ENCODE data around the gene NUMB. TPM values are rescaled to one million over a fixed set of nuclear protein-coding genes. Genes with fewer than 3 reads are reported as not detected.

The NUMB gene
- total and polyA plus RNA-seq, 2 donors (not counting 3 experiments of a cell fraction or from before 2014, with no cell fraction given), result 128 to 164 TPM

- ChIA-PET CTCF (interaction anchor here (1.3 to 11.6 kb wide), 2 partner anchors 12 to 165 kb away, joined by 5 to 123 read pairs; no protein-coding TSS in a partner anchor), POLR2A (no interaction called here)
- no peaks in the 10 kb centered on the region for H3K9me3 ChIP-seq (replicated peaks; ENCODE audit: control insufficient read depth, insufficient read depth, low read length)
- TF ChIP-seq FOS (IDR thresholded peaks at IDR 0.05; ENCODE audit: borderline replicate concordance, insufficient read depth, low read length) (no peak), MYC (IDR thresholded peaks at IDR 0.05; ENCODE audit: low read depth, low read length) (no peak), CTCF (IDR thresholded peaks at IDR 0.05; ENCODE audit: extremely low read depth in 1 of 2, insufficient read depth in 1 of 2, low read depth in 1 of 2, low read length in 2 of 2) (no peak), POLR2AphosphoS5 (IDR thresholded peaks at IDR 0.05; ENCODE audit: insufficient read depth, low read depth, low read length) (no peak), EZH2 (IDR thresholded peaks at IDR 0.05; ENCODE audit: borderline replicate concordance, low read depth, low read length, severe bottlenecking) (no peak), MAX (IDR thresholded peaks at IDR 0.05; ENCODE audit: insufficient read depth, insufficient read length) (no peak), GATA2 (IDR thresholded peaks at IDR 0.05; ENCODE audit: insufficient read depth, insufficient read length, low read depth, low read length) (no peak), POLR2A (IDR thresholded peaks at IDR 0.05; ENCODE audit: low read depth, low read length) (no peak), JUN (IDR thresholded peaks at IDR 0.05; ENCODE audit: borderline replicate concordance, insufficient read depth, insufficient read length, low read depth) (no peak)
- H3K9ac ChIP-seq (replicated peaks; ENCODE audit: extremely low read depth, insufficient read depth, low read length), result peak overlapping the region; percentile 37
- H3K4me2 ChIP-seq (ENCODE audit: insufficient read depth, low read length), result peak overlapping the region; percentile 52
- H3K27ac ChIP-seq (ENCODE audit: insufficient read depth, low read depth, low read length), result peak overlapping the region; percentile 70
- no TSS peak for BruUV-seq (replicated peaks)
- intact Hi-C loops (cut with micrococcal nuclease) (loop anchor here (5.0 kb wide), 2 partner anchors 148 to 163 kb away; no protein-coding TSS in a partner anchor), dilution Hi-C loops (cut with MboI; ENCODE audit: extremely low pct_ligation_motif_present, low sequenced_read_pairs) (loop anchor here (25.0 kb wide), 2 partner anchors 173 to 273 kb away; no protein-coding TSS in a partner anchor)
- no peak overlapping the region for H3K4me3 ChIP-seq (replicated peaks in 1 of 3; ENCODE audit: insufficient read depth in 1 of 3, low read depth in 1 of 3, low read length in 3 of 3)
- no peak for DNase-seq (ENCODE audit: low read depth, low spot score)
- H3K36me3 ChIP-seq (ENCODE audit: control insufficient read depth in 2 of 2, extremely low read depth in 1 of 2, insufficient read depth in 2 of 2, low read length in 2 of 2), result no peaks in the 10 kb centered on the region
- H3K4me1 ChIP-seq (ENCODE audit: control insufficient read depth, extremely low read depth, insufficient read depth, low read length), result peaks cover 74% of the 10 kb centered on the region
- no peaks in the 10 kb centered on the region for H4K20me1 ChIP-seq (replicated peaks; ENCODE audit: control insufficient read depth, extremely low read depth, insufficient read depth, low read length)
- no peak for FAIRE-seq
- no peaks in the 10 kb centered on the region for H3K27me3 ChIP-seq (ENCODE audit: control insufficient read depth in 2 of 2, insufficient read depth in 2 of 2, low read length in 2 of 2)
- peaks cover 32% of the 10 kb centered on the region for H3K79me2 ChIP-seq (ENCODE audit: control insufficient read depth, insufficient read depth, low read length)
- H3K9me1 ChIP-seq (replicated peaks; ENCODE audit: control insufficient read depth, extremely low read depth, insufficient read depth, low read length), result no peaks in the 10 kb centered on the region
- no peak overlapping the region for H2AFZ ChIP-seq (ENCODE audit: low read depth, low read length)
Measured at GRCh38 chr14:73459959-73460358, 1.6 kb upstream of the NUMB start.

All from endothelial cell of umbilical vein (primary cell).